Esophagus muscularis mucosa (tissue), 3 donors: Measurements from ENCODE around the gene NPC1L1.

Experiments
- CTCF ChIP-seq, 3 experiments: fragments of 200-600 bp in 2 of 3; fragments of 450-650 bp in 1 of 3; sonication (generic) in 2 of 3; IDR thresholded peaks; one replicate each; pipeline ENCODE4 v1.5.1; 2017 to 2019; ENCODE audit warnings: antibody characterized with exemption in 3 of 3, mild to moderate bottlenecking in 2 of 3, moderate library complexity in 1 of 3
- POLR2A ChIP-seq: fragments of 450-650 bp; IDR thresholded peaks from one replicate; pipeline ENCODE4 v1.6.1; 2017; ENCODE audit warnings: antibody characterized with exemption, moderate library complexity, mild to moderate bottlenecking, low read depth

DNA sequence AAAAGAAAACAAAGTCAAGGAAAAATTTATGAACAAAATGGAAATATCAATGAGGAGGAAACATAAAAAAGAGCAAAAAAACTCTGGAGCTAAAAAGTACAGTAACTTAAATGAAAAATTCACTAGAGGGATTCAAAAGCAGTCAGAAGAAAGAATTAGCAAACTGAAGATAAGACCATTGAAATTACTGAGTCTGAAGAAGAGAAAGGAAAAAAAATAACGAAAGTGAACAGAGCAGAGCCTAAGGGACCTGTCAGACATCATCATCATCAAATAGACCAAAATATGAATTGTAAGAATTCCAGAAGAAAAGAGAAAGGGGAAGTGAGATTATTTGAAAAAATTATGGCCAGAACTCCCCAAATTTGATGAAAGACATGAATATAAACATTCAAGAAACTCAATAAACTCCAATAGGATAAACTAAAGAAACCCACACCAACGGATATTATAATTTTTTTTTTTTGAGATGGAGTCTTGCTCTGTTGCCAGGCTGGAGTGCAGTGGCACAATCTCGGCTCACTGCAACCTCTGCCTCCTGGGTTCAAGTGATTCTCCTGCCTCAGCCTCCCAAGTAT lies 16.2 kb downstream of the NPC1L1 start:
- TF ChIP-seq CTCF (IDR thresholded peaks at IDR 0.05), result no peak
- no peak for TF ChIP-seq POLR2A
